Stimulated activated CD8-positive, alpha-beta memory T cell treated with anti-CD3 and anti-CD28 coated beads, Interleukin-4, amount 100 ng/mL, for 4 hours (primary cell): ENCODE data around the gene WDPCP.

Source experiments
- DNase-seq, 2 donors: peaks; one replicate each; pipeline ENCODE4 v3.0.0-alpha.2; 2020; ENCODE audit warnings: low read depth in 2 of 2, low spot score in 1 of 2

WDPCP gene

DNA sequence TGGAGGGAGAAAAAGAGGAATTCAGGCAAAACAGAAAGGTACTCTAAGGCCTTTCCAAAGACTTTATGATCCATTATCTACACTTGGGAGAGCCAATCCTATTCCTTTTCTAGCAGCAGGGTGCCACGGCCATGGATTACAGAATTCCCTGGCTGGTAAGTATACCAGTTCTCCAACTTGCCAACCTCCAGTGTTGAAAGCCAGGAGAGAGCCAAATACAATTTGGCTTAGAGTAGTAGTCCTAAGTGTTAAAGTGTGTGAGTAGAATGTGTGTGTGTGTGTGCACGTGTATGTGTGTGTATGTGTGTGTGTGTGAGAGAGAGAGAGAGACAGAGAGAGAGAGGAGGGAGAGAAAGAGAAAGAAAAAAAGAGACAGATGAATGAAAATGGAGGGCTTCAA lies 43.3 kb downstream of the WDPCP start:
- no peak for DNase-seq

DNA sequence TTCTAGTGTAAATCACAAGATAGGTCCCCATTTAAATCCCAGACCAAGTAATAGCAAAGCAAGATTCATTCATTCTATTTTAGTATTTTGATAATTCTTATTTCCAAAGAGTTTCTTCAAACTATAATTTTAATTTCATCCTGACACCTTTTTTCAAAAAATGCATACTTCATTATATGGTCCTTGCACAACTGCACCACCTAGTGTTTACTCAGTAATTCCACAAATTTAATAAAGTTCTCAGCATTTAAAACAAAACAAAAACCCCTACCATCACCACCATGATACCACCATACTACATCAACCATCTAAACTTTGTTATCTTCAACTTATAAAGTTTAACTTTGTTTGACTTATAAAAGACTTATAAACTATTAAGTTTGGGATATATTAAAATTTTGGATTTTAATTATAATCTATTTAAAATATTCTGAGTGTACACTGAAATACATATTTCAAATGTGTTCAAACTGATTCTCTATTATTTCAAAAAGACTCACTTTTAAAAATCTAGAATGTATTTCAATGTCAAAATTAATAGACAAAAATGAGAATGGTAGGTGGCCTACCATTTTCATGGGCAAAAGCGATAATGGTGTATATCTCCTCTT lies 44.2 kb downstream of the WDPCP start:
- no peak for DNase-seq

- no peak for DNase-seq
Observed at GRCh38 chr2:63539416-63540162, 48.7 kb downstream of the WDPCP start.

DNA sequence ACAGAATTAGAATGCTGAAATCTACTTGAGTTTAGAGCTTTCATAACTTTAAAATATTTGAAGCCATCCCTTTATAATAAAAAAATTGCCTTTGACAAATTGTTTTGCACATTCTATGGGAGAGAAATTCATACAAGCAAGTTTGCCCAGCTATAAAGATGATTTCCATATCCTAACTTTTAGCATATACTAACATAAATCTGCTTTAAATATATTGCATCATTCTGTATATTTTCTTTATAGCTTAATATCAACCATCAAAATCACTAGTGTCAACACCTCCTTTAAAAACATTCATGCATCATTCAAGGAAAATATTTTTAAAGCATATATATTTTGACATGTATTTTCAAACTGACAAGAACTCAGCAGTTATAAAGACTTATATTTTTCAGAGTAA lies 49.9 kb downstream of the WDPCP start:
- DNase-seq: no peak

DNA sequence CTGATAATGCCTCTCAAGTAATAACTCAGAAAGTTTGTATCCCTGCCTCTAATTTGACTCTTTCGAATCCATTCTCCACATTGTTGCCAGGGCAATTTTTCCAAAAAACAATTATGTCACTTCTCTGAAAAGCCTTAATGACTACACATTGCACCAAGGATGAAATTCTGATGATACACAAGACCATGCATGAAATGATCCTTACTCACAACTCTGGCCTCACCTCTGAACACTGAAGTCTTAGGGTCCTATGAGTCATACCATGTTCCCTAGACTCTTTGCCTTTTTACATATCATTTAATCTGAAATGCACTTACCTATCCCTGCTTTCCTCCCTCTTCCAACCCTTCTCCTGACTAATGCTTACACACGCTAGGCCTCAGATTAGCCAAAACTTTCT lies 51.0 kb downstream of the WDPCP start:
- no peak for DNase-seq

- no peak for DNase-seq
Observed at GRCh38 chr2:63530704-63531279, 57.5 kb downstream of the WDPCP start.

- DNase-seq: no peak
Observed at GRCh38 chr2:63525905-63526304, 62.4 kb downstream of the WDPCP start.

DNA sequence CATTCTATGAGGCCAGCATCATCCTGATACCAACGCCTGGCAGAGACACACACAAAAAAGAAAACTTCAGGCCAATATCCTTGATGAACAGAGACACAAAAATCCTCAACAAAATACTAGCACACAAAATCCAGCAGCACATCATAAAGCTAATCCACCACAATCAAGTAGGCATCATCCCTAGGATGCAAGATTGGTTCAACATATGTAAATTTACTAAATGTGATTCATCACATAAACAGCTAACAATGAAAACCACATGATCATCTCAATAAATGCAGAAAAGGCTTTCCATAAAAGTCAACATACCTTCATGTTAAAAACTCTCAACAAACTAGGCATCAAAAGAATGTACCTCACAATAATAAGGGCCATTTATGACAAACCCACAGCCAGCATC lies 65.3 kb downstream of the WDPCP start:
- no peak for DNase-seq

DNA sequence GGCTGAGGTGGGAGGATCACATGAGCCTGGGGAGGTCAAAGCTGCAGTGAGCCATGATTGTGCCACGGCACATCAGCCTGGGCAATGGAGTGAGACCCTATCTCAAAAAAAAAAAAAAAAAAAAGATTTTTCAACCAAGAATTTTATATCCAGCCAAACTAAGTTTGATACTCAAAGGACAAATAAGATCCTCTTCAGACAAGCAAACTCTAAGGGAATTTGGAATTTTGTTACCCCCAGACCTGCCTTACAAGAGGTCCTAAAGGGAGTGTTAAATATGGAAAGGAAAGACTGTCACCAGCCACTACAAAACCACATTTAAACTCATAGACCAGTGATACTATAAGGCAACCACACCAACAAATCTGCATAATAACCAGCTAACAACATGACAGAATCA lies 67.5 kb downstream of the WDPCP start:
- no peak for DNase-seq

- DNase-seq: no peak
Observed at GRCh38 chr2:63514781-63515180, 73.5 kb downstream of the WDPCP start.

DNA sequence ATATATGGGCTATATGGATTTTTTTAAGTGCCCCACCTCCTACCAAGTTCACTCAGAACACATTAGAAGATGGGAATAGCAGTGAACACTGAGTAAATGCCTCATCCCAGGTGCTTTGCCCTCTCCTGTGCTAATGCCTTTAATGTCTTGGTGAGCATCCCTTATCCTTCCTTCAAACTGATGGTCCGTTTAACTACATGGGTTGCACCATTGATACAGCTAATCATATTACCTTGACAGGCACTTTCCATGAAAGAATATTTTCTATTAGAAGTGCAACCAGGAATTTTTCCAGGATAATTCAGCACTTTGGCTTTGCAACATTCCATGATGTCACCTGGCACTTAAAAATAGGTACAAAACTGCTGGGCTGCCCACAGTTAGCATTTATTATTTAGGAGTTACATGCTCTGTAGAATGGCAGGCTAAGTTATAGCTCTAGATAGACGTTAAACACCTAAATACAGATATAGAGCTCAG lies 74.0 kb downstream of the WDPCP start:
- DNase-seq: no peak

- DNase-seq: no peak
Observed at GRCh38 chr2:63506320-63506719, 82.0 kb downstream of the WDPCP start.

DNA sequence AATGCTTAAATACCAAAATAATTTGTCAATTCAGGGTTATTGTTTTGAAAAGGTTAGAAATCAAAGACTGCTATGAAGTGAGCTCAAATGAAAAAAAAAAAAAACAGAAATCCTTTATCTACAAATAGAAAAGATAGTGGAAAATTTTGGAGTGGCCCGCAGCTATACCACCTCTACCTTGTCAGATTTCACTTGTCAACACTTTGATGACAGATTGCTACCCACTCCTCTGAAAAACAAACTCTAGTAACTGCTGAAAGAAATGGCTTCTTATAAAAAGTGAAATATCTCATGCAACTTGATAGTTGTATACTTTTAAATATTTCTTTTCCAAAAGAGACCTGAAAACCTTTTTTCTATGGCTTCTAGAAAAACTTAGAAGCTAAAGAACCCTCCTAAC lies 84.5 kb downstream of the WDPCP start:
- DNase-seq: no peak

- no peak for DNase-seq
Observed at GRCh38 chr2:63500398-63500797, 87.9 kb downstream of the WDPCP start.

GRCh38 chr2:63497576-63497975 lies 90.7 kb downstream of the WDPCP start:
- DNase-seq: no peak

GRCh38 chr2:63494968-63495367 lies 93.3 kb downstream of the WDPCP start:
- no peak for DNase-seq

- no peak for DNase-seq
Observed at GRCh38 chr2:63494100-63494499, 94.2 kb downstream of the WDPCP start.

- no peak for DNase-seq
Observed at GRCh38 chr2:63488118-63488713, 100.1 kb downstream of the WDPCP start.

DNA sequence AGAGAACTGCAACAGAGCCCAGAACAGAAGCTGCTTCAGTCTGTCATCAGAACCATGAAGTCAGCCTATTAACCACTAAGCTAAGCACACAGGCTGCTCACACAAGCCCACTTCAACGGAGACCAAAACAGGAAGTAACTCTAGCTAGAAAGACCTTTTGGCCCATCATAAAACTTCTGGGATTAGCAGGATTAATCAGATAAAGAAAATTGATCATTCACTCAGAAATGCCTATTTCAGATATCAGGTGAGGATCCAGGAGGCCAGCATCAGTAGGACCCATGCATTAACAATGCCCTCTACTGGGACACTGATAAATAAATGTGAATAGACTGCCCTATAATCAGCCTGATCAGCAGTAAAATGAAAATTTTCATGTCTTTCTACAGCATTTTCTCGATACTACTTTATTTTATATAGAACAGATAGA lies 101.4 kb downstream of the WDPCP start:
- no peak for DNase-seq

- DNase-seq: no peak
Observed at GRCh38 chr2:63484901-63485300, 103.4 kb downstream of the WDPCP start.

- no peak for DNase-seq
Observed at GRCh38 chr2:63484481-63484880, 103.8 kb downstream of the WDPCP start.

DNA sequence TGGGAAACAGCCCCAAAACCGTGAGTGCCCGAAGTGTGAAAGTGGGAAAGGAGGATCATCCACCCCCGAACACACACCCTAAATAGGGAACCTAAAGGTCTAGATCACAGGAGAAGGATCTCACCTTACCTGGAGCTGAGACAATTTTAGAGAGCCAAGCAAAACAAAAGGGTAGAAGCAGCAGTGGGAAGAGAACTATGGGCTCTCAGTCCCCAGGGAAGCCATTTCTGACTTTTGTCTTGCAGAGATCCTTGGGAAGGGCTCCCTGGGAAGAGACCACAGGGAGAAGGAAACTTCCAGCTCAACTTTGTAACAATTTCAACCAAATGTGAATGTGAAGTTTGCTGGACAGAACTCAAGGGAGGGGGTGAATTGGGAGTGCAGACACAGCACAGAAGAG lies 110.6 kb downstream of the WDPCP start:
- no peak for DNase-seq
